OCI-LY7 (cell line): ENCODE results near the gene SETD6.

Source experiments
- CTCF ChIP-seq: fragments of 200-600 bp; sonication (generic); conservative IDR thresholded peaks from 2 replicates; pipeline ENCODE4 v1.5.1; 2014; ENCODE audit warnings: mild to moderate bottlenecking, antibody characterized with exemption, low read length, moderate library complexity, mixed read lengths
- EZH2phosphoT487 ChIP-seq: fragments of 200-600 bp; sonication (generic); IDR thresholded peaks from 2 replicates; pipeline ENCODE4 v1.6.1; 2018; ENCODE audit warnings: low read depth, borderline replicate concordance, mild to moderate bottlenecking, mixed run types, antibody characterized with exemption, low read length, moderate library complexity, mixed read lengths

GRCh38 chr16:58492066-58492465 is 23.3 kb upstream of the SETD6 start:
- TF ChIP-seq CTCF (no peak), EZH2phosphoT487 (no peak)
